Nephron (organoid): Measurements from ENCODE around the gene MGAT4A.

Experiments
- H3K27ac Mint-ChIP-seq, 3 experiments: 2 replicates each; pipeline ENCODE4 v1.8.0; 2020; ENCODE audit warnings: mixed read lengths in 3 of 3, mild to moderate bottlenecking in 2 of 3, moderate library complexity in 1 of 3
- H3K27me3 Mint-ChIP-seq: 2 replicates; pipeline ENCODE4 v1.8.0; 2021; ENCODE audit warnings: low read depth, mild to moderate bottlenecking, moderate library complexity, mixed read lengths
- H3K36me3 Mint-ChIP-seq: 2 replicates; pipeline ENCODE4 v1.8.0; 2020; ENCODE audit warnings: low read depth, mixed read lengths
- H3K4me1 Mint-ChIP-seq: 2 replicates; pipeline ENCODE4 v1.8.0; 2020; ENCODE audit warnings: mixed read lengths
- H3K4me3 Mint-ChIP-seq, 3 experiments: 2 replicates each; pipeline ENCODE4 v1.8.0; 2020; ENCODE audit warnings: mild to moderate bottlenecking in 3 of 3, mixed read lengths in 3 of 3, moderate library complexity in 2 of 3
- H3K9me3 Mint-ChIP-seq: 2 replicates; pipeline ENCODE4 v1.8.0; 2020; ENCODE audit warnings: mixed read lengths
- CTCF ChIP-seq, 3 experiments: fragments of 200-600 bp; sonication (generic); IDR thresholded peaks; one replicate each; pipeline ENCODE4 v1.5.0; 2021; ENCODE audit warnings: antibody characterized with exemption in 3 of 3; ENCODE audit not compliant: unreplicated experiment in 3 of 3

The MGAT4A gene

GRCh38 chr2:98573426-98573825, 157.5 kb downstream of the MGAT4A start:
- Mint-ChIP-seq H3K4me1 (no peaks in the 10 kb centered on the region), H3K9me3 (no peaks in the 10 kb centered on the region), H3K36me3 (peaks cover 37% of the 10 kb centered on the region), H3K27me3 (no peaks in the 10 kb centered on the region), H3K27ac (no peak overlapping the region), H3K4me3 (no peak overlapping the region)
- TF ChIP-seq CTCF (IDR thresholded peaks at IDR 0.05; ENCODE audit: unreplicated experiment in 3 of 3), result no peak

- H3K27me3 Mint-ChIP-seq, result no peaks in the 10 kb centered on the region
- no peaks in the 10 kb centered on the region for H3K9me3 Mint-ChIP-seq
- no peak overlapping the region for H3K4me3 Mint-ChIP-seq
- H3K27ac Mint-ChIP-seq, result no peak overlapping the region
- no peaks in the 10 kb centered on the region for H3K4me1 Mint-ChIP-seq
- no peak for TF ChIP-seq CTCF (IDR thresholded peaks at IDR 0.05; ENCODE audit: unreplicated experiment in 3 of 3)
- peaks cover 36% of the 10 kb centered on the region for H3K36me3 Mint-ChIP-seq
Measured at GRCh38 chr2:98572676-98573075, 158.3 kb downstream of the MGAT4A start.

GRCh38 chr2:98572211-98572610, 158.7 kb downstream of the MGAT4A start:
- Mint-ChIP-seq H3K36me3 (peaks cover 34% of the 10 kb centered on the region), H3K27me3 (no peaks in the 10 kb centered on the region), H3K4me3 (no peak overlapping the region), H3K4me1 (no peaks in the 10 kb centered on the region), H3K27ac (no peak overlapping the region), H3K9me3 (no peaks in the 10 kb centered on the region)
- no peak for TF ChIP-seq CTCF (IDR thresholded peaks at IDR 0.05; ENCODE audit: unreplicated experiment in 3 of 3)

- Mint-ChIP-seq H3K4me3 (no peak overlapping the region), H3K36me3 (peaks cover 34% of the 10 kb centered on the region), H3K27me3 (no peaks in the 10 kb centered on the region), H3K4me1 (no peaks in the 10 kb centered on the region), H3K9me3 (no peaks in the 10 kb centered on the region), H3K27ac (no peak overlapping the region)
- TF ChIP-seq CTCF (IDR thresholded peaks at IDR 0.05; ENCODE audit: unreplicated experiment in 3 of 3), result no peak
Measured at GRCh38 chr2:98571796-98572195, 159.1 kb downstream of the MGAT4A start.

GRCh38 chr2:98571121-98571701, 159.7 kb downstream of the MGAT4A start:
- H3K4me1 Mint-ChIP-seq, result no peaks in the 10 kb centered on the region
- peaks cover 38% of the 10 kb centered on the region for H3K36me3 Mint-ChIP-seq
- TF ChIP-seq CTCF (IDR thresholded peaks at IDR 0.05; ENCODE audit: unreplicated experiment in 3 of 3), result no peak
- no peaks in the 10 kb centered on the region for H3K9me3 Mint-ChIP-seq
- H3K27ac Mint-ChIP-seq, result no peak overlapping the region
- no peak overlapping the region for H3K4me3 Mint-ChIP-seq
- no peaks in the 10 kb centered on the region for H3K27me3 Mint-ChIP-seq

GRCh38 chr2:98570356-98570755, 160.6 kb downstream of the MGAT4A start:
- Mint-ChIP-seq H3K36me3 (peaks cover 47% of the 10 kb centered on the region), H3K4me1 (no peaks in the 10 kb centered on the region), H3K27ac (no peak overlapping the region), H3K27me3 (no peaks in the 10 kb centered on the region), H3K9me3 (no peaks in the 10 kb centered on the region), H3K4me3 (no peak overlapping the region)
- TF ChIP-seq CTCF (IDR thresholded peaks at IDR 0.05; ENCODE audit: unreplicated experiment in 3 of 3), result no peak
